Activated T-helper 17 cell treated with anti-CD3 and anti-CD28 coated beads, Interleukin-2, amount 50 U/mL, for 72 hours (primary cell): ENCODE data around the gene COPG2. TPM values are rescaled to one million over a fixed set of nuclear protein-coding genes. Genes with fewer than 3 reads are reported as not detected.
A peak's percentile ranks its signal among the peaks of the same experiment; 100 is the strongest.
"Not testable (repeated sequence)": the region's sequence is repeated elsewhere in the genome, so short reads cannot be mapped to it uniquely, and the experiment has no call there.

Source experiments
- ATAC-seq: fragments of 150-1000 bp; cut with Tn5 transposase; replicated peaks from 2 replicates; pipeline ENCODE4 v1.10.0; 2021; ENCODE audit warnings: mild to moderate bottlenecking, moderate library complexity
- H3K27ac Mint-ChIP-seq: one replicate; pipeline ENCODE4 v1.8.0; 2022; ENCODE audit warnings: mixed read lengths
- H3K27me3 Mint-ChIP-seq: one replicate; pipeline ENCODE4 v1.8.0; 2022; ENCODE audit warnings: mixed read lengths
- H3K36me3 Mint-ChIP-seq: one replicate; pipeline ENCODE4 v1.8.0; 2022; ENCODE audit warnings: low read depth, mild to moderate bottlenecking, mixed read lengths
- H3K4me1 Mint-ChIP-seq: one replicate; pipeline ENCODE4 v1.8.0; 2022; ENCODE audit warnings: mixed read lengths
- H3K4me3 Mint-ChIP-seq: one replicate; pipeline ENCODE4 v1.8.0; 2022; ENCODE audit warnings: mild to moderate bottlenecking, mixed read lengths
- H3K9me3 Mint-ChIP-seq: one replicate; pipeline ENCODE4 v1.8.0; 2022; ENCODE audit warnings: mixed read lengths
- total RNA-seq, 2 donors: library from RNA; stranded (reverse); gene quantifications; one replicate each; pipeline ENCODE4 v1.2.3, GENCODE V29; 2022

COPG2 gene, protein sequence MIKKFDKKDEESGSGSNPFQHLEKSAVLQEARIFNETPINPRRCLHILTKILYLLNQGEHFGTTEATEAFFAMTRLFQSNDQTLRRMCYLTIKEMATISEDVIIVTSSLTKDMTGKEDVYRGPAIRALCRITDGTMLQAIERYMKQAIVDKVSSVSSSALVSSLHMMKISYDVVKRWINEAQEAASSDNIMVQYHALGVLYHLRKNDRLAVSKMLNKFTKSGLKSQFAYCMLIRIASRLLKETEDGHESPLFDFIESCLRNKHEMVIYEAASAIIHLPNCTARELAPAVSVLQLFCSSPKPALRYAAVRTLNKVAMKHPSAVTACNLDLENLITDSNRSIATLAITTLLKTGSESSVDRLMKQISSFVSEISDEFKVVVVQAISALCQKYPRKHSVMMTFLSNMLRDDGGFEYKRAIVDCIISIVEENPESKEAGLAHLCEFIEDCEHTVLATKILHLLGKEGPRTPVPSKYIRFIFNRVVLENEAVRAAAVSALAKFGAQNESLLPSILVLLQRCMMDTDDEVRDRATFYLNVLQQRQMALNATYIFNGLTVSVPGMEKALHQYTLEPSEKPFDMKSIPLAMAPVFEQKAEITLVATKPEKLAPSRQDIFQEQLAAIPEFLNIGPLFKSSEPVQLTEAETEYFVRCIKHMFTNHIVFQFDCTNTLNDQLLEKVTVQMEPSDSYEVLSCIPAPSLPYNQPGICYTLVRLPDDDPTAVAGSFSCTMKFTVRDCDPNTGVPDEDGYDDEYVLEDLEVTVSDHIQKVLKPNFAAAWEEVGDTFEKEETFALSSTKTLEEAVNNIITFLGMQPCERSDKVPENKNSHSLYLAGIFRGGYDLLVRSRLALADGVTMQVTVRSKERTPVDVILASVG
- total RNA-seq, result 10 to 100 TPM; 27.3 to 31.2 TPM

DNA sequence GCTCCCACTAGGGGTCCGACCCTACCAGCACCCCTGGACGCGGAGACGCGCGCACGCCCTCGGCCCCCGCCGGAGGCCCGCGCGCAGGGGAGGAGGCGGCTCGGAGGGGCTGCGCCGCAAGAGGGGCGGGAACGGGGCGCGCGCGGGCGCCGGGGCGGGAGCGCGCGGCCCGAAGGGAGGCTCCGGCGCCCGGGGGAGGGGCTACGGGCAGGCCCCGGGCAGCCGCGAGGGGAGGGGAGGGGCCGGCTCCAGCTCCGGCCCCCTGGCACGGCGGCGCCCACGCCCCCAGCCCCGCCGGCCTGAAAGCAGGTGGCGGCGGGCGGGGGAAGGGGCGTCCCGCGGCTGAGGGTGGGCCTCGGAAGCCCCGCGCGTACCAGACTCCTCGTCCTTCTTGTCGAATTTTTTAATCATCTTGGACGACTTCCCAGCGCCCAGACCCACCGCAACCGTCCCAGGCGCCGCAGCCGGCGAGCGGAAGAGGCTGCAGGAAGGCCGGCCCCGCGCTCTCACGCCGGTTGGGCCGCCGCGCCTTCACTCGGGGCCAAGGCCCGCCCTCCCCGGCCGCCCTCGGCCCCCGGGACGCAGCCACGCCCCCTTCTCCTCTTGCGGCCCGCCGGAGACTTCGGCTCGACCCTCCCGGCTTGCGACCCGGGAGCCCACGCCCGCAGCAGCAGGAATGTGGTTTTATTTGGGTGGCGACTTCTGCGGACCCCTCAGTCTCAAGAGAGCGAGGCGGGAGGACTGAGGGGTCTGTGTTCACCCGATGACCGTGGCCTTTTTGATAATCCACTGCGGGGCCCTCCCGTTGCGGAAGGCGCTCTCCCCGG is at the start of gene COPG2:
Gene COPG2 (minus strand): TSS at position 491 of the 827 bp plus-strand sequence. CDS start 80 bp downstream, at position 411.
- Mint-ChIP-seq H3K4me3 (peak within 1 kb of the TSS; percentile 82), H3K4me1 (peaks cover 7% of the 10 kb centered on the region), H3K27ac (peak within 1 kb of the TSS; percentile 50), H3K36me3 (peaks cover 19% of the 10 kb centered on the region), H3K9me3 (no peaks in the 10 kb centered on the region), H3K27me3 (peaks cover 4% of the 10 kb centered on the region)
- peak; percentile 97 for ATAC-seq

DNA sequence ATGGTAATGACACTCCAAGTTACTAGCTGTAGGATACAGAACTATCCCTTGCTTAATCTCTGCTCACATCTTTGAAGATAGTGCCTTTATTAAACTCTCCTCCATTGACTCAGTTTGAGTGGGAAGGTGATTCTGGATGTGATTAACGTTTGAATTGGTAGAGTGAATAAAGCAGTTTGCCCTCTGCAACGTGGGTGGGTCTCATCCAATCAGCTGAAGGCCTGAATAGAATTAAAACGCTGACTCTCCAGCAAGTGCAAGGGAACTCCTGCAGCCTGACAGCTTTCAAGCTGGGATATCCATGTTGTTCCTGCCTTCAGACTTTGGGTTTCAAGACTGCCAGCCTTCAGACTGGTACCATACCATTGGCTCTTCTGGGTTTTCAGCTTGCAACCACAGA is 43.9 kb upstream of the COPG2 start:
- Mint-ChIP-seq H3K27ac (no peak overlapping the region), H3K9me3 (no peaks in the 10 kb centered on the region), H3K27me3 (peaks cover 13% of the 10 kb centered on the region), H3K4me1 (no peaks in the 10 kb centered on the region), H3K36me3 (no peaks in the 10 kb centered on the region), H3K4me3 (no peak overlapping the region)
- ATAC-seq, result no peak

DNA sequence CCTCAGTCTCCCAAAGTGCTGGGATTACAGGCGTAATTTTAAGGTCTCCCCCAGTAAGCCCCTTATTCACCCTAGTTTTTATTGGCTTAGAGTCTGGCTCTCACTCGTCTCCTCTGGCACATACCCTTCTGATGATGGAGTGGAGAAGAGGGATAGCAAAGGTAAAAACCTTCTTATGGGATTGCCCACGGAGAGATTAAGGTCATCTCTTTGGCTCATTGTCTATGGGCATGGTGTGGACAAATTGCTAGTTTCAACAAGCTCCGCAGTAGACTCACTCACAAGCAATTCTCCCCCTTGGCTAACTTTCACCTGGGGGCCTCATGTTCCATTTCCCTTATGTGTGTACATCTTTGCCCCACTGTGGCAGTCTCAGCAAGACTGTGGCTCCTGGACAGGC is 40.2 kb upstream of the COPG2 start:
- H3K27me3 Mint-ChIP-seq, result peaks cover 29% of the 10 kb centered on the region
- no peak overlapping the region for H3K4me3 Mint-ChIP-seq
- H3K4me1 Mint-ChIP-seq, result no peaks in the 10 kb centered on the region
- H3K36me3 Mint-ChIP-seq, result no peaks in the 10 kb centered on the region
- no peak overlapping the region for H3K27ac Mint-ChIP-seq
- H3K9me3 Mint-ChIP-seq, result peaks cover 10% of the 10 kb centered on the region
- ATAC-seq, result no peak

DNA sequence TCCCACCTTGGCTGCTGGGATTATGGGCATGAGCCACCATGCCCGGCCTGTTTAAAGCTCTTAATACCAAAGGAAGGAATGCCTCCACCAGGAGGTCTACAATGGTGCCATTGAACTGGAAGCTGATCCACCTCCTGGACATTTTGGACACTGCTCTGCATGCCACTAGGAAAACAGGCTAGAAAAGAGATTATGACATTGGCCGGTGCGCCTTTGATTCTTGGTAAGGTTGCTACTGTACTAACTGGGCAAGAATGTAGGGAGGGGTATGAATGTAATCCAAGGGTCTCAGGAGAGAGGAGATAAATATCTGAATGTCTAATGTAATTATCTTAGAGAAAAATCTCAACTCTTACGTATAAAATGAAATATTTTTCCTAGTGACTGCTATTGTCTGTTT is 39.5 kb upstream of the COPG2 start:
- Mint-ChIP-seq H3K36me3 (no peaks in the 10 kb centered on the region), H3K4me3 (no peak overlapping the region), H3K27ac (no peak overlapping the region), H3K27me3 (peaks cover 28% of the 10 kb centered on the region), H3K9me3 (peaks cover 10% of the 10 kb centered on the region), H3K4me1 (no peaks in the 10 kb centered on the region)
- ATAC-seq, result no peak

DNA sequence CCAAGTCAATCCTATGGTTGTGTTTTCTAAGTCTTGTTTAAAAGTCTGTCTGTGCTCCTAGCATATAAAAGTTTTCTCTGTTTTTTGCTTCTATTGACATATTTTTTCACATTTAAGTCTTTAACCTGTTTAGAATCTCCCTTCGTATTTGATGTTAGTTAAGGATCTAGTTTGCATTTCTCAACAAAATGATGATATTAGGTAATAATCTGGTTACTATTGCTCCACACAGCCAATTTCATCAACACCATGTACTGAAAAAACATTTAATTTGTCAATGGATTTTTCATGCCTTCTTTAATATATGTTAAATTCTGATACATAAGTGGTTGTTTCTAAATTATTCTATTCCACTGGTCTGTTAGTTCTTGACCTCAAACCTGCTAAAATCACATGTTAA is 35.3 kb upstream of the COPG2 start:
- Mint-ChIP-seq H3K4me1 (no peaks in the 10 kb centered on the region), H3K36me3 (no peaks in the 10 kb centered on the region), H3K27me3 (peaks cover 22% of the 10 kb centered on the region), H3K27ac (no peak overlapping the region), H3K9me3 (peaks cover 10% of the 10 kb centered on the region), H3K4me3 (no peak overlapping the region)
- no peak for ATAC-seq

DNA sequence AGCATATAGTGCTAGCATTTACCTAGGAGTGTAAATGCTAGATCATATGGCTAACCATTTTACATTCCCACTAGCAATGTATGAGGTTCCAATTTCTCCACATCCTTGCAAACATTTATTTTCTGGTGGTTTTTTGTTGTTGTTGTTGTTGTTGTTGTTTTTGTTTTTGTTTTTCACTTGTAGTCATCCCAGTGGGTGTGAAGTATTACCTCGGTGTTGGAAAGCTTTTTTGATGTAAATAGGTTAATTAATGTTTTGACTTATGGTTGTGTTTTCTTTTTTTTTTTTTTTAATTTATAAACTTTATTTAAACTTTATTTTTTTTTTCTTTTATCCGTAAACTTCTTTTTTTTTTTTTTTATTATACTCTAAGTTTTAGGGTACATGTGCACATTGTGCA is 33.1 kb upstream of the COPG2 start:
- Mint-ChIP-seq H3K27me3 (peaks cover 12% of the 10 kb centered on the region), H3K36me3 (no peaks in the 10 kb centered on the region), H3K27ac (no peak overlapping the region), H3K4me1 (no peaks in the 10 kb centered on the region), H3K4me3 (no peak overlapping the region), H3K9me3 (peaks cover 8% of the 10 kb centered on the region)
- ATAC-seq, result no peak

DNA sequence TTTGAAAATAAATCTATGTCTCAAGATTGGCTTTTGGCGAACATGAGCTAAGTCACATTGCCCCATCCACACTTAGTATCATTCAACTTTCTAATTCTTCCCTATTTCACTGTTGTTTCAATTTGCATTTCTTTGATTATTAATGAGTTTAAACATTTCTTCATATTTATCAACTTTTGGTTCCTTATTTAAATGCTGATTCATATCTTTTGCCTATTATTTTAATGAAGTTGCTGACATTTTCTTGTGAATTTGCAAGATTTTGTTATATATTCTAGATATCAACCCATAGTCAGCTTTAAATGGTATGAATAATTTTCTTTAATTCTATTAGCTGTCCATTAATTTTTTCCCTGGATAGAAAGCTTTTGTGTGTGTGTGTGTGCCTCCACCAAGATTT is 32.2 kb upstream of the COPG2 start:
- Mint-ChIP-seq H3K36me3 (no peaks in the 10 kb centered on the region), H3K4me1 (no peaks in the 10 kb centered on the region), H3K27me3 (peaks cover 3% of the 10 kb centered on the region), H3K27ac (no peak overlapping the region), H3K9me3 (no peaks in the 10 kb centered on the region), H3K4me3 (no peak overlapping the region)
- ATAC-seq, result no peak

DNA sequence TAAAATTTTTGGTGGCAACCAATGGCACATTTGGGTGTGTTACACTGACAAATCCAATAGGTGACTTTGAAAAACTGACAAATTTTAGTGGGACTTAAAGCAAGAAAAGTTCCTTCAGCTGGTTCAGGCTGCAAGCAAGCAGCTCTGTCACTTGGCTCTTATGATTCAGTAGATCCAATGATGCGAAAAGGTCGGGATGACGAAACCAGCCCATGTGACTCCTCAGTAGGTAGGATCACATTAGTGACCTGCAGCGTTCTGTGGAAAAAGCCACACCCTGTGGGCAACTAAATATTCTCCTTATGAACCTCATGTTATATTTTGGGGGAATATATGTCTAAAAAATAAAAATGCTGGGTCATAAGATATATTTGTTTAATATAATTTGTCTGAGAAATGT is 31.1 kb upstream of the COPG2 start:
- no peak overlapping the region for H3K4me3 Mint-ChIP-seq
- no peaks in the 10 kb centered on the region for H3K4me1 Mint-ChIP-seq
- no peak overlapping the region for H3K27ac Mint-ChIP-seq
- H3K36me3 Mint-ChIP-seq, result no peaks in the 10 kb centered on the region
- peaks cover 6% of the 10 kb centered on the region for H3K27me3 Mint-ChIP-seq
- H3K9me3 Mint-ChIP-seq, result no peaks in the 10 kb centered on the region
- no peak for ATAC-seq

DNA sequence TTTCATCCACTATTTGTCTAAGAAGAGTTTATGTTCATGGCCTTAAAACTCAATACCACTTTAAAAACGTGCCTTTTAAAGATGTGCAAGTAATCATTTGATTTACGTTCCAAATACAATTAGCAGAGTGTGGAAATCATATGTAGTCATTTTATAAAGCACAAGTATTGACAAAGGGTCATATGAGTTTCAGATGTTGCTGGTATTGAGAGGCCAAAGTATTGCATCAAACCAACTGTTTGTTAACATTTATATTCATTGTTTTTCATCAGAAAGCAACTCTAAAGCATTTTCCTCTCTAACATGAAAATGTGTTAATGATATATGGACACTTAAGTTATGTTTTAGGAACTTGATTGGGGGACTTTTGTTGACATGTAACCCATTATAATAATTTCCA is 29.3 kb upstream of the COPG2 start:
- Mint-ChIP-seq H3K9me3 (no peaks in the 10 kb centered on the region), H3K4me3 (no peak overlapping the region), H3K27ac (no peak overlapping the region), H3K4me1 (no peaks in the 10 kb centered on the region), H3K27me3 (peaks cover 6% of the 10 kb centered on the region), H3K36me3 (no peaks in the 10 kb centered on the region)
- no peak for ATAC-seq

DNA sequence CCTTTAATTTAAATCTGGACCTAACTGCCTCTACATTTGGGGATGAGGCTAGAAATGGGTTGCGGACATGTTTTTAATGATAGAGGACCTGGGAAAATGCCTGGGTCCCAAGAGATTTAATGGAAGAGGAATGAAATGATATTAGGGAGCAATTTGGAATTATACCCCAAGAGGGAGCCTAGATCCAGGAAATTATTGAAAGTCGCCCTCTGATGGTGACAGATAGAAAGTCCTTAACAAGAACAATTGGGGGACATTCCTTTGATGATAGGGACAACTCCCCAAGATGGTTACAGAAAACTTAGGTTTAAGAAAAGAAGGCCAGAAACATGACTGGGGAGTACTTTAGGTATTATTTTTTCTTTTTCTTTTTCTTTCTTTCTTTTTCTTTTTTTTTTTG is 27.3 kb upstream of the COPG2 start:
- peaks cover 5% of the 10 kb centered on the region for H3K9me3 Mint-ChIP-seq
- no peaks in the 10 kb centered on the region for H3K36me3 Mint-ChIP-seq
- no peaks in the 10 kb centered on the region for H3K4me1 Mint-ChIP-seq

DNA sequence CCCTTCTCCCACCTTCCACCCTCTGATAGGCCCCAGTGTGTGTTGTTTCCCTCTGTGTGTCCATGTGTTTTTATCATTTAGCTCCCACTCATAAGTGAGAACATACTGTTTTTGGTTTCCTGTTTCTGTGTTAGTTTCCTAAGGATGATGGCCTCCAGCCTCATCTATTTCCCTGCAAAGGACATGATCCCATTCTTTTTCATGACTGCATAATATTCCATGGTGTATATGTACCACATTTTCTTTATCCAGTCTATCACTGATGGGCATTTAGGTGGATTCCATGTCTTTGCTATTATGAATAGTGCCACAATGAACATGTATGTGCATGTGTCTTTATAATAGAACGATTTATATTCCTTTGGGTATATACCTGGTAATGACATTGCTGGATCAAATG is 23.8 kb upstream of the COPG2 start:
- not testable (repeated sequence) for H3K4me1 Mint-ChIP-seq

More for the DNA sequence above, 27.3 kb upstream of the COPG2 start:
- Mint-ChIP-seq H3K27ac (no peak overlapping the region), H3K27me3 (peaks cover 6% of the 10 kb centered on the region), H3K4me3 (no peak overlapping the region)
- ATAC-seq, result no peak

DNA sequence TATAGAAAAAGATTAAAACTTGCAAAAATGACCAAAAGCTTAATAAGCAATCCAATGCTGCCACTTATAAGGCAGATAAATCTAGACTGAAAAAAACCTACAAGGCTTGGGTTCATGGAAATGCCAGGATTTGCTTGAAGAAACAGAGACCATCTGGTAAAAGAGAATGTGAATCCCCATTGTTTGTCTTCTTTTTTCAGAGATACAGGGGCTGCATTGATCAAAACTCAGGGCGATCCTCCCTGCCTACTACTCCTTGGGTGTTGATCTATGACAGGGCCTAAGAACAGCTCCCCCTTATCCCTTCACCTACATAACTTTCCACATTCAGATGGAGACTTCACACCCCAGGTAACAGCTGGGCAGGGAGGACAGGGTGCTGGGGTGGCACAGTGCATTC is 21.1 kb upstream of the COPG2 start:
- no peak for ATAC-seq
- H3K9me3 Mint-ChIP-seq, result peaks cover 5% of the 10 kb centered on the region
- no peaks in the 10 kb centered on the region for H3K4me1 Mint-ChIP-seq
- H3K4me3 Mint-ChIP-seq, result no peak overlapping the region
- no peaks in the 10 kb centered on the region for H3K27me3 Mint-ChIP-seq
- H3K36me3 Mint-ChIP-seq, result no peaks in the 10 kb centered on the region
- no peak overlapping the region for H3K27ac Mint-ChIP-seq

More for the DNA sequence above, 23.8 kb upstream of the COPG2 start:
- H3K9me3 Mint-ChIP-seq, H3K27ac Mint-ChIP-seq, H3K4me3 Mint-ChIP-seq, H3K27me3 Mint-ChIP-seq, ATAC-seq, H3K36me3 Mint-ChIP-seq: not testable (repeated sequence)

DNA sequence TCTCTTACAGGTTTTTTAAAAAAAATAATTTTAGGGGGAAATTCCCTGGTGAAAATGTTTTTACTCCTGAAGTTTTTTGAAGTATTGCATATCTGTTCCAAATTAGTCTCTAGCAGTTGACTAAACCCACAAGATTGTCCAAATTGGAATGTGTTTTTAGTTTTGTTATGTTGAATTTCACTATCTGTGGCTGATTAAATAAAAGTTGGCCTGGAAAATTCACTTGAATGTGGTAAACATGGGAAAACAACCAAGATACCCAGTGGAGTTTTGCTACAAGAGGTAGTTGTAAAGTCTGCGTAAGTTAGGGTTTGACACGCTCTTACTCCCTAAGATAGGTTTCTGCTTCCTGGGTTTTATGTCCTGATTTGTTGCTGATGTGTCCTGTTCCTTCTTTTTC is 14.5 kb upstream of the COPG2 start:
- H3K27me3 Mint-ChIP-seq, result peaks cover 7% of the 10 kb centered on the region
- no peak overlapping the region for H3K27ac Mint-ChIP-seq
- H3K4me3 Mint-ChIP-seq, result no peak overlapping the region
- H3K36me3 Mint-ChIP-seq, result no peaks in the 10 kb centered on the region
- H3K9me3 Mint-ChIP-seq, result no peaks in the 10 kb centered on the region
- no peaks in the 10 kb centered on the region for H3K4me1 Mint-ChIP-seq
- ATAC-seq, result no peak

DNA sequence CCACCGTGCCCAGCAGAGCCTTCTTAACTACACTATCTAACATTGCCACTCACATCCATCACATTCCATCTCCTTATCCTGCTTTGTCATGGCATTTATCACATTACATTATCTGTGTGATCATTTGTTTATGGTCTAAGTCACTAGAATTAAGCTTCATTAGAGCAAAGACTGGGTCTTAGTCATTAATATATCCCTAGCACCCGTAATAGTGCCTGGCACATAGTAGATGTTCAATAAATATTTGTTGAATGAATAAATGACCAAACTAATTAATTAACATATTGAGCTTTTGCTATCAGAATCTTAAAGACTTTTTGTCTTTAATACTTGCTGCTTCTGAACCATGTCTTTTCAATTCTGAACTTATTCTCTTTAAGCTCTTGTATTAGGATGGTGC is 5.9 kb upstream of the COPG2 start:
- Mint-ChIP-seq H3K9me3 (no peaks in the 10 kb centered on the region), H3K27me3 (peaks cover 4% of the 10 kb centered on the region), H3K36me3 (no peaks in the 10 kb centered on the region), H3K4me3 (no peak overlapping the region), H3K27ac (no peak overlapping the region), H3K4me1 (no peaks in the 10 kb centered on the region)
- no peak for ATAC-seq
